K562 (cell line): ENCODE measurements around the gene CPTP. TPM values are rescaled to one million over a fixed set of nuclear protein-coding genes. Genes with fewer than 3 reads are reported as not detected.

ENCODE experiments used
- BACH1 ChIP-seq: fragments of 200-800 bp; sonication (Bioruptor generic); IDR thresholded peaks from 2 replicates; pipeline ENCODE4 v1.6.1; 2016; ENCODE audit warnings: missing genetic modification characterization, missing compliant biosample characterization
- FOXP4 ChIP-seq: sonication (generic); formaldehyde crosslinking; IDR thresholded peaks from 2 replicates; pipeline ENCODE4 v1.8.0; 2022; ENCODE audit warnings: mild to moderate bottlenecking, missing genetic modification reagents, borderline replicate concordance
- HMGN3 ChIP-seq: IDR thresholded peaks from 2 replicates; pipeline ENCODE4 v1.6.1; 2011; ENCODE audit warnings: borderline replicate concordance, low read depth, mild to moderate bottlenecking, mixed read lengths, low read length; ENCODE audit not compliant: insufficient read length; ENCODE audit errors: extremely low read depth
- PHF21A ChIP-seq: fragments of 450-650 bp; IDR thresholded peaks from 2 replicates; pipeline ENCODE4 v1.6.1; 2017; ENCODE audit warnings: low read depth, borderline replicate concordance
- POLR2A ChIP-seq: fragments of 450-650 bp; conservative IDR thresholded peaks from 2 replicates; pipeline ENCODE4 v1.6.1; 2016
- POLR2B ChIP-seq: fragments of 450-650 bp; IDR thresholded peaks from 2 replicates; pipeline ENCODE4 v1.6.1; 2018; ENCODE audit warnings: low read depth; ENCODE audit not compliant: partially characterized antibody
- RBM22 ChIP-seq: fragments of 200-400 bp; formaldehyde crosslinking; IDR thresholded peaks from 2 replicates; pipeline ENCODE4 v1.6.1; 2018; ENCODE audit warnings: low read length, low read depth; ENCODE audit not compliant: poor library complexity, severe bottlenecking
- SRSF9 ChIP-seq: fragments of 200-400 bp; formaldehyde crosslinking; IDR thresholded peaks from 2 replicates; pipeline ENCODE4 v1.6.1; 2017; ENCODE audit warnings: low read depth, low read length, borderline replicate concordance
- SUPT5H ChIP-seq: fragments of 450-650 bp; IDR thresholded peaks from 2 replicates; pipeline ENCODE4 v1.6.1; 2016
- TCF3 ChIP-seq: sonication (generic); formaldehyde crosslinking; IDR thresholded peaks from 2 replicates; pipeline ENCODE4 v1.4.0; 2020; ENCODE audit warnings: mild to moderate bottlenecking, missing genetic modification reagents
- TFAP4 ChIP-seq: sonication (generic); formaldehyde crosslinking; IDR thresholded peaks from 2 replicates; pipeline ENCODE4 v1.8.0; 2022; ENCODE audit warnings: missing genetic modification reagents, mild to moderate bottlenecking, moderate library complexity, borderline replicate concordance
- THRAP3 ChIP-seq: fragments of 450-650 bp; IDR thresholded peaks from 2 replicates; pipeline ENCODE4 v1.6.1; 2016; ENCODE audit warnings: mild to moderate bottlenecking, inconsistent platforms, borderline replicate concordance
- ZNF347 ChIP-seq: fragments of 450-650 bp; formaldehyde crosslinking; IDR thresholded peaks from 2 replicates; pipeline ENCODE4 v1.4.0; 2020; ENCODE audit warnings: low read depth, mild to moderate bottlenecking, moderate library complexity
- ZNF507 ChIP-seq: conservative IDR thresholded peaks from 2 replicates; pipeline ENCODE4 v1.6.1; 2017; ENCODE audit warnings: missing genetic modification characterization, missing compliant biosample characterization
- polyA plus RNA-seq, 8 experiments: library from polyadenylated mRNA; depleted of rRNA in 4 of 8; stranded (reverse) in 5 of 8; unstranded in 3 of 8; fragments of >200 nt; fragmentation: Nextera tagmentation in 2 of 8; fragmentation: Illumina TruSeq in 1 of 8; extraction: Ambion mirVana in 2 of 8; extraction: Trizol in 1 of 8; gene quantifications; 2 replicates each; pipeline versions ENCODE4 v1.2.1 to v1.2.3, GENCODE V29; 2011 to 2014; ENCODE audit warnings: inconsistent platforms in 1 of 8, missing spikeins in 1 of 8
- total RNA-seq, 7 experiments: library from RNA; depleted of rRNA in 6 of 7; stranded (reverse); fragments of >200 nt in 6 of 7; fragmentation: Illumina TruSeq in 2 of 7; extraction: Trizol in 2 of 7; gene quantifications; 2 replicates each; pipeline versions ENCODE4 v1.2.1 to v1.2.3, GENCODE V29; 2011 to 2021; ENCODE audit warnings: low replicate concordance in 1 of 7
- TF ChIP-seq, protein P1 (sequence below): fragments of 450-650 bp; IDR thresholded peaks from 2 replicates; pipeline ENCODE4 v1.6.1; 2016
- TF ChIP-seq, protein P2 (sequence below): fragments of 250-450 bp; sonication (Bioruptor Pico); IDR thresholded peaks from 2 replicates; pipeline ENCODE4 v1.4.0; 2020

The CPTP gene
- total and polyA plus RNA-seq, 9 of the 15 experiments (the other 6 are each of a cell fraction or from before 2014, with no cell fraction given) = 0.11 to 25.8 (median 3.5) TPM

- TF ChIP-seq, protein P1, sequence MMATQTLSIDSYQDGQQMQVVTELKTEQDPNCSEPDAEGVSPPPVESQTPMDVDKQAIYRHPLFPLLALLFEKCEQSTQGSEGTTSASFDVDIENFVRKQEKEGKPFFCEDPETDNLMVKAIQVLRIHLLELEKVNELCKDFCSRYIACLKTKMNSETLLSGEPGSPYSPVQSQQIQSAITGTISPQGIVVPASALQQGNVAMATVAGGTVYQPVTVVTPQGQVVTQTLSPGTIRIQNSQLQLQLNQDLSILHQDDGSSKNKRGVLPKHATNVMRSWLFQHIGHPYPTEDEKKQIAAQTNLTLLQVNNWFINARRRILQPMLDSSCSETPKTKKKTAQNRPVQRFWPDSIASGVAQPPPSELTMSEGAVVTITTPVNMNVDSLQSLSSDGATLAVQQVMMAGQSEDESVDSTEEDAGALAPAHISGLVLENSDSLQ = no peak
- TF ChIP-seq TFAP4 (CRISPR knock-in tag) (no peak), THRAP3 (no peak), TCF3 (CRISPR knock-in tag) (no peak), FOXP4 (CRISPR knock-in tag) (no peak), SUPT5H (peak; percentile 69; the same call in 1 of the 2 replicates), HMGN3 (peak; percentile 45), ZNF347 (CRISPR knock-in tag) (no peak), POLR2B (peak; percentile 27), BACH1 (no peak), ZNF507 (tag) (no peak), RBM22 (no peak), PHF21A (no peak), SRSF9 (no peak), POLR2A (peak; percentile 61)
- TF ChIP-seq, protein P2, sequence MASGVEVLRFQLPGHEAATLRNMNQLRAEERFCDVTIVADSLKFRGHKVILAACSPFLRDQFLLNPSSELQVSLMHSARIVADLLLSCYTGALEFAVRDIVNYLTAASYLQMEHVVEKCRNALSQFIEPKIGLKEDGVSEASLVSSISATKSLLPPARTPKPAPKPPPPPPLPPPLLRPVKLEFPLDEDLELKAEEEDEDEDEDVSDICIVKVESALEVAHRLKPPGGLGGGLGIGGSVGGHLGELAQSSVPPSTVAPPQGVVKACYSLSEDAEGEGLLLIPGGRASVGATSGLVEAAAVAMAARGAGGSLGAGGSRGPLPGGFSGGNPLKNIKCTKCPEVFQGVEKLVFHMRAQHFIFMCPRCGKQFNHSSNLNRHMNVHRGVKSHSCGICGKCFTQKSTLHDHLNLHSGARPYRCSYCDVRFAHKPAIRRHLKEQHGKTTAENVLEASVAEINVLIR (CRISPR knock-in tag) = no peak
These were observed 9.1 kb downstream of the CPTP start (continued) for GRCh38 chr1:1333551-1334241.
